ENCODE data around the gene CES5A. TPM values are rescaled to one million over a fixed set of nuclear protein-coding genes. Genes with fewer than 3 reads are reported as not detected.
A peak's percentile ranks its signal among the peaks of the same experiment; 100 is the strongest.
"Not testable (repeated sequence)": the region's sequence is repeated elsewhere in the genome, so short reads cannot be mapped to it uniquely, and the experiment has no call there.

CES5A gene
- total RNA-seq, 1 experiment from 2014 or later, result not detected

DNA sequence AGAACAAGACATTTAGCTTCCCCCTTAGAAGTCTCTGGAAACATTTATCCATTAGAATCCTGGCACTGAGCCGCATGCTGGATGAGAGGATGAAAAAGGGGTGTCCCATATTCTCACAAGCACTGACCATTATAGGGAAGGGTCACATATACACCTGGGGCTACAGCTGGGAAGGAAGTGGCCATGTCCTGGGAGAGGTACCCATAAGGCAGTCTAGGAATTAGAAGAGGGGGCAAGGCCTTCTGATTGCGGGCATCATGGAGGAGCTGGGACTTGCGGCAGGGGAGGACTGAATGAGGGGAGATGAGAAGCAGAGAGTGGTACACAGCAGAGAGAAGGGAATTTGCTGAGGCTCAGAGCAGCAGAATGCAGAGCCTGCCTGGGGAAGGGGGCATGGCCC, 45.9 kb downstream of the CES5A start:
- not testable (repeated sequence) for DNase-seq (ENCODE audit: low read depth)

DNA sequence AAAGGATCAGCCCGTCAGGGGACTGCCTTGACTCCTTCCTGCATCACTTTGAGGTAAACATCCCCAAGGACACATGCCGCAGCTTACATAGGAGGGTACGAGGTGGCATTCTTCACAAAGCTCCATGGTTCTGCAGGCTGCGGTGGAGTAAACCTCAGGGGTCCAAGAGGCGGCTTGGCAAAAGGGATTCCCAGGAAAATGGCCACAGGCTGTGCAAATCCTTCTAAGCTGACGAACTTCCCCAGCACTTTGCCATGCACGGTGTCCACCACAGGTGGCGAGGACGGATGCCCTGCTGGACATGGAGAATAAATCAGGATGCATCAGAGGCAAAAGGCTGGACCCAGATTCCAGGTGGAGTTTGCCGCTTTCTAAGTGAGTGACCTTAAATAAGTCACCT, 46.5 kb downstream of the CES5A start:
- no peak for DNase-seq (ENCODE audit: low read depth)

DNA sequence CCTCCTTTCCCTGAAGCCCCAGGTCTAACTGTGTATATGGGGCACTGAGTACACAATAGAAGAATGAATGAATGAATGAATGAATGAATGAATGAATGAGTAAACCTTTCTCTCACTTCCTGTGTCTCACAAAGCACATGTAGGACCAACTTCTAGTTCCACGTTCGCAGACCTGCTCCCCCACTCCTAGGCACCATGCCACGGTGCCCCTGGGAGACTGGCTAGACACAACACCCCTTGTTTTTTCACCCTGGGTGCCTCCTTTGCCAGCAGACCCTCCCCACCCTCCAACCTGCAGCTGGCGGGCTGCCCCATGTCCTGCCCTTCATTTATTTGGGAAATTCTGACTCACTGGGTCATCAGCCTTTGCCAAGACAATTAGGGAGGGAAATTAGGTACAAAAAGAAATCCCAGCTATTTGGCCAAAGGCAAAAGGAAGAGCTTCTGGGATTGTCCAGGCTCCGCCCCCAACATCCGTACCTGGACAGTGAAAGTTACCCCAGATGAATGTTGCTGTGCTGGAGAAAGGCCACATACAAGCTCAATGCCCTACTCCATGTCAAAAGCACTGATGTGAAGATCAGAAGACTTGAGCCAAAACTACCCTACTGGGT, 50.0 kb downstream of the CES5A start:
- DNase-seq (ENCODE audit: low read depth), result peak; percentile 9

DNA sequence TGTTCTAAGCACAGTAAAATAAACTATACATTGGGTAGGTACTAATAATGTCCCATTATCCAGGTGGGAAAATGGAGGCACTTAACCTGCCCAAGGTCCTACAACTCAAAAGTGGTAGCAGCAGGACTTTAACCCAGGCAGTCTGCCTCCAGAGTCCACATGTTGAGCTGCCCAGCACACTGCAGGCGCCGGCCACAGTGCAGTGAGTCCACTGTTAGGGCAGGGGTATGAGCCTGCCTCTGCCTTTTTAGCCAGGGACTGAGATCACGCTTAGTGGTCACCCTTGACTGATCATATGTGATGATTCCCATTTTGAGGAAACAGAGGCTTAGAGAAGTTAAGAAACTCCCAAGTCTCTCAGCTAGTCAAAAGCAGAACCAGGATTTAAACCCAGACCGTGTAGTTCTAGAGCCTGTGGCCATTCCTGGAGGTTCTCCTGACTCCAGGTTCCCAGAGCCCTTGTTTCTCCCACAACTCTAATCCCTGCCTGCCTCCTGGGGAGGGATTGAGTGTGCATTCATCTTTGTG, 50.6 kb downstream of the CES5A start:
- DNase-seq (ENCODE audit: low read depth), result no peak

DNA sequence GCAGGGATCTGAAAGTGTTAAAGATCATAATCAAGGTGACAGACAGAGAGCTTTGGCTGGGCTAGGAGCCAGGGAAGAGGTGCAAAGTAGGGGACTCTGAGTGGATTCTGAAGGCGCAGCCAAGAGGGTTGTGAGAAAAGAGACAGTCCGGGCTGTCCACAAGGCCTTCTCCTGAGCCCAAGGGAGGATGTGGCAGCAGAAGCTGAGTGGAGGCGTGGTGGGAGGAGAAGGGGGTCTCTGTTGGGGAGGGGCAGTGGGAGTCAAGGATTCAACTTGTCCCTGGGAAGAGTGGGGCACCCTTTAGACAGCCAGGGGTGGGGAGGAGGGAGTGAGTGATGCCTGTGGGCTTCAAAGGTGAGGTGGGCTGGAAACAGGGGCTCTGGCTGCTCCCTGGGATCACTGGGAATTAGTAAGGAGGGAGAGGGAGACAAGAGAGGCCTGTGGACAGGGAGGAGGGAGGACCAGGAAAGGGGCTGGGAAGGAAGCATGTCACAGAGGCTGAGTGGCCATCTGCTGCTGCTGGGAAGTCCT, 52.8 kb downstream of the CES5A start:
- DNase-seq (ENCODE audit: low read depth), result no peak

DNA sequence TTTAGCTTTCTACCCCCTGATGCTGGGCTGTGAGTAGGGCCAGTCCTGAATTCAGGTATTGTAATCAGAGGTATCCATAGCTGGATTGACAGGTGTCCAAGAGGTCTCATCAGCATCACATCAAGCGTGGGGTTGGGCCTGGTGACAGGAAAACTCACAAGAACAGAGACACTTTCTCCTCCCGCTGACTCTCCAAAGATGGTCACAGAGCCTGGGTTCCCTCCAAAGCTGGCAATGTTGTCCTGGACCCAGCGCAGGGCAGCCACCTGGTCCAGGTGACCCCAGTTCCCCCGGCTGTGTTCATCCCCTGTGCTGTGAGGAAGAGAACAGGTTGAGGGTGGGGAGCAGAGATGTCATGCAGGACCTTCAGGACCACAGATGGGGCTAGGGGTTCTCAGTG, 54.0 kb downstream of the CES5A start:
- DNase-seq (ENCODE audit: low read depth), result no peak

DNA sequence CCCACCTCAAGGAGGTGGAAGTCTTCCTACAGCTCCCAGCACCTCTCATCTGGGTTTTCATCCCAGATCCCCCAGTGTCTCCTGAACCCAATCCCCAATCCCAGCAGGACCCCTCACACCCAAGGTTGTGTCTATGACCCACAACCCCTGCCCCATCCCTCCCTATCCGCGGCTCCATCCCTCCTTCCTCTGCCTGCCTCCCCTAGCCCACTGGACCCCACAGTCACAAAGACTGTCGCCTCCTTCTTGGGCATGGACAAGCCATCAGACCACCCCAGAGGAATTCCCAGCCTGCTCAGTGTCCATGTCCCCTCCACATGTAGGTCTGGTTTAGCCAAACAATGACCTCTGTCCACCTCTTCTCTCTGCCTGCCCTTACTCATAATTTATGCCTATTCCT, 54.6 kb downstream of the CES5A start:
- DNase-seq (ENCODE audit: low read depth), result no peak

DNA sequence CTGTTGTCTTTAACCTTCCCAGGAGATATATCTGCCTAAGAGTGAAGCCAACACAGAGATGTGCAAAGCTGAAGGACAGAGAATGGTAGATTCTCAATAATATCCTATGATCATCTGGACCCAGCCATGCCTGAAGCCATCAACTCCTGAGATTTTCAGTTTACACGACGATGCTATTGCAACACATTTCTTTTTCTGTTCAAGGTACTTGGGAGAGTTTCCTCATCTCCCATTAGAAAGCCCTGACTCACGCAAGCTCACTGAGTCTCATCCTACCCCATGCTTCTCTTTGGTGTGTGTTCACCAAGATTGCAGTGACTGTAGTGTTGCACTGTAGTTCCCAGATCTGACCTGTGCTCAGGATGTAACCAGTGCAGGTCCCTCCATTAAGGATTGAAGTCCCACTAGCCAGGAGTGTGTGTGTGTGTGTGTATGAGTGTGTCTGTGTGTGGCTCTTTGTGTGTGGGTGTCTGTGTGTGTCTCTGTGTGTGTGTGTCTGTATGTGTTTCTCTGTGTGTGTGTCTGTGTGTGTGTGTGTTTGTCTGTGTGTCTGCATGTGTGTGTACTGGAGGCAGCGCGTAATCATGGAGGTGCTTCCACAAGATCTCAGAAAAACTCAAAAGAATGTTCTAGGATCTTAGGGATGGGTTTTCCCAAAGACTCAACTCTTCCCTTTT, 57.8 kb downstream of the CES5A start:
- DNase-seq (ENCODE audit: low read depth), result no peak

DNA sequence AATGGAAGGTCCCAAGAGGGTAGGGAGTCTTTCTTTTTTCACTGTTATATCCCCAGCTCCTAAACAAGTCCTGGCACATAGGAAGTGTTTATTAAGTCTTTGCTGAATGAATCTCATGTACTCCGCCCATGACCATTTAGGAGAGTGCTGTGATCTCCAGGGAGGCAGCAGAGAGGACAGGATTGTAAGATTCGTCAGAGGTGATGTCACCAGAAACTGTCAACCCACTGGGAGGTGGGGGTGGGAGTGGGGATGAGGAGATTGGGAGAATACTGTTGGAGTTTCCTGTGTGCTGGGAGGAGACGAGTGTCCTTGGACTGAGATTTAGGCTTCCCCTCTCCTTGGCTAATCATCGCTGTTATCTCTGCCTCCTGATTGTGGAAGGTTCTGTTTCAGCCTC, 59.0 kb downstream of the CES5A start:
- not testable (repeated sequence) for DNase-seq (ENCODE audit: low read depth)

DNA sequence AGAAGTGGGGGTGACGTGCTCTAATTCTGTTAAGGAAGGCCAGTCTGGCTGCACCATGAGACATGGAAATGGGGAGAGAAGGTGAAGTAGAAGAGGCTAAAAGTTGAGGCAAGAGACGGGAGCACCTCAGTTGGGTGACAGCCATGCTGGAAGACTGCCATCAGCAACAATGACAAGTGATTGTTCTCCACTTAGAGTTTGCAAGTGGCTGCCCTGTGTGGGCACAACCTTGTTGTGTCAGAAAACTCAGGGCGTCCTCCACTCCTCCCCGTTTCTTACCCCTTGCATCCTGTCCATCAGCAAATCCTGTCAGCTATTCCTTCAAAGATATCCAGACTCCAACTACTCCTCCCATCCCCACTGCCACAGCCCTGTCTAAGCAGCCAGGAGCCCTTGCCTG, 59.9 kb downstream of the CES5A start:
- DNase-seq (ENCODE audit: low read depth), result no peak

DNA sequence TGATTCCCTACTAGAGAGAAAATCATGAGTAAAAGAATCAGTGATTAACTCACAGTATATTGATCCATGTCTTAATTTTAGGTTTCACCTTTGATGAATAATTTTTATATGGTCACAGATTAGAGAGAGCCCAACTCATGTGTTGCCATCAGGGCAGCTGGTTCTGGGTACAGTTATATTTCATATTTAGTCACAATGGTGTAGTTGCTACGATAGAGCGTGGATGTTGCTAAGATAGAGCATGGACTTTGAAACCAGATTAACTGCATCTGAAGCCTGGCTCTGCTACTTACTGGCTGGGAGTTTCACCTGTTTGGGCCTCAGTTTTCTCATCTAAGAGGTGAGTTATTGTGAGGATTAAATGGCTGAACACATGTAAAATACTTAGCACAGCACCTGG, 61.0 kb downstream of the CES5A start:
- not testable (repeated sequence) for DNase-seq (ENCODE audit: low read depth)

DNA sequence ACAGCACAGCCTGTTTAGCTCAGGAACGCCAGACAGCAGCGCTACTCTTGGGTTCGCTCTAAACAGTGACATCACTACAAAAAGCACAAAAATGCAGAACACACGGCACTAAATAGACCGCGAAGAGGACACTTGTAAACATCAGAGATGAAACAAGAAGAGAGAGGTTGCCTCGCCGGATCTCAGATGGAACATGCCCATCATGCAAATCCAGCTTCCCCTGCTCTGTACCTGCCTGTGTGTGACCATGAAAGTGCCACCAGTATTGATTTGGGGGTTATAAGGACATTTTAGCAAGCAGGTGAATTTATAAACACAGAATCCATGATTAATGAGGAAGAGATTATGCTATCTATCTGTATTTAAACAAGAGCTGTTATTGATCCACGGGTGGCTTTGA, 61.4 kb downstream of the CES5A start:
- DNase-seq (ENCODE audit: low read depth), result not testable (repeated sequence)

DNA sequence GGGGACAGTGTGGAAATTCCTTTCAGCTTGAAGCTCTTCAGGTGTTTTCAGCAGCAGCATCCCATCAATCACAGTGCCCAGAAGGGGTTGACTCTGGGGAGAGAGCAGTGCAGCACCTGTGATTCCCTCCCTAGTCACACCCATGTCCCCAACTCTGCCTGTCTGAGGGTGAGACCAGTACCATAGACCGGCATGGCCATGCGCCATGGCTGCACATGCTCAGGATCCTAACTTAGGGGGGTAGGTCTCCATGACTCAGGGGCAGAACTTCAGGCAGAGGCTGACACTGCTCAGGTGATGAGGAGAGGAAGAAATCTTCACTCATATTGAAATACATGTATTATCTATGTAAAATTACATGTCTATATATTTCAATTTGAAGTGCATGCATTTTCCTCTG, 62.2 kb downstream of the CES5A start:
- no peak for DNase-seq (ENCODE audit: low read depth)

DNA sequence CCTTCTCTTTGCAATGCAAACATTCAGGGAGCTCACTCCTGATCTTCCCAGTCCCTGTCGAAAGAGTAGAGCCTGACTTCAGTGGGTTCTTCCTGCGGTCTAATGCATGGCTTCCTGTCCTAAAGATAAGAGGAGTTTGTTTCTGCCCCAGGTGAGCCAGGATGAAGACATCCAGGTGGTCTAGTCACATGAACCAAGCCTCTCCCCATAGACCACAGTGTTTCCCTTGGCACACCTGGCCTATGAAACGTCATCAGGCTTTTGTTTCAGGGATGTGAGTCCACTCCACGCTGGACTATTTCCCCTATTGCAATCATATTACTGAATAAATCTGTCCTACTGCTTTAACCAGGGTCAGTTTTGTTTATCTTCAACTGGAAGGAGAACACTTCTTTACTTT, 63.4 kb downstream of the CES5A start:
- no peak for DNase-seq (ENCODE audit: low read depth)

DNA sequence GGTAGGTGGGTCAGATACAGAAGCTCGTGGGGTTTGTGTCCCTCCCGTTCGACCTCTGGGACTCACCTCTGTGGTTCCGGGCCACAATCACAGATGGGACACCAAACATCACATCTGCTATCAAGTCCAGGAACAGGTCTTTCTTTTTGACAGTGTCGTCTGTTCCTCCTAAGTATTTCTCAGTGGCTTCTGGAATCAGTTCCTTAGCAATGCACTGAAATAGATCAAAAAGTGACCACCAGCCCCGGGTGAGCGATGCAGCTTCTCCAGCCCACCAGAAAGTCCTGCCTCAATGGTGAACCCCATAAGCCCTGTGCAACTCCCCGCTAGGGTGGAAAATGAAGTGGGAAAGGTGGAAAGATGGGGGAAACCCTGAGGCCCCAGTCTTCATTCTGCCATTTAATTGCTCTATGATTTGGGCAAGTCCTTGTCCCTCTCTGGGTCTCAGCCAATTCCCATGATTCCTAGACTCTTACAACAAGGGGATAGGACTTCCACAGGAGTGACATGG, 64.7 kb downstream of the CES5A start:
- no peak for DNase-seq (ENCODE audit: low read depth)

DNA sequence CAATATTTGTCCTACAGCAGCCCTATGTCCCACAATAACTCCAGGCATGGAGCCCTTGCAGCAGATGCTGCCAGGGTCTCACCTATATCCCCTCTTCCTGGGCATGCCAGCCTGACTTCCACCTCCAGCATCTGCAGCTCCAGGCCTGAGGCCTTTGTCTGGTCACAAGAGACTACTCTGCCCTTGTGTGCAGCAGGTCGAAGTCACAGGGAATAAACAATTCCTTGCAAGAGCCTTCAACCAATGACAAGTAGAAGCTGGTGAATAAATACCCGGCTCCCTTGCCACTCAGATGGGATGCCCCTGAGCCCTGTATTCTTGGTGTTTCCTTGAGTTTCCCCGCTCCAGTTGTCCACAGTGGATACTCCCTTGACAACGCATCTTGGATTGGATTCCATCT, 65.3 kb downstream of the CES5A start:
- DNase-seq (ENCODE audit: low read depth), result no peak

DNA sequence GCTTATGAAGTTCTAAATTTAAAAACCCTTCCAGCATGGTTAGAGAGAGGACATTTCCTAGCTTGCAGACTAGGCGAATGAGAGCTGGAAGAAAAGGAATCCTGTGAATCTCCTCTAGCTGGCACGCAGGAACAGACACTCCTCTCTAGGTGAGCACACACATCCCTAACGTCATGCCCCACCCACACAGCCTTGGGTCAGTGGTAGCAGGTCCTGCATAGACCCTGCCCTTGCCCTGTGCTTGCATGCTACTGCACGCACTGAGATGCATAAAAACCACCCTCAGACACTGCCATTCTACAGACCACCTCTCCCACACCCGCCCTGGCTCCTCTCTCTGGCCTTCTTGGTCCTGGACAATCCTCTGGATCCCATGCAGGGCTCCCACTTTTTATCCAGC, 65.8 kb downstream of the CES5A start:
- no peak for DNase-seq (ENCODE audit: low read depth)

DNA sequence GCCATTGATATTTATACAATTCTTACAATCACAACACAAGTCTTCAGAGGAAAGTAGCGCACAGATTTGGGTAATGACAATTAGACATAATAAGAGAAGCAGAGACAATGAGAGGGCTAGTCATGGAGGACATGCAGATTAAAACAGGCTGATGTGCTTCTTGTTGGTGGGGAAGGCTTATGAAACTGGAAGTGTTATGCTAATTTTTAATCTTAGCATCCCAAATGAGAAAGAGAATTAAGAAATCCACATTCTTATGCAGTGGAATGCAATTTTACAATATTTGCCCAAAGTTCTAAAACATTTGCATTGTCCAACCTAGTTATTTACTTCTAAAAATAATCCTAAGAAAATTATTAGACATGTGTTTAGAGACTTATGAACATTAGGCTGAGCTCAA, 66.9 kb downstream of the CES5A start:
- DNase-seq (ENCODE audit: low read depth), result not testable (repeated sequence)

DNA sequence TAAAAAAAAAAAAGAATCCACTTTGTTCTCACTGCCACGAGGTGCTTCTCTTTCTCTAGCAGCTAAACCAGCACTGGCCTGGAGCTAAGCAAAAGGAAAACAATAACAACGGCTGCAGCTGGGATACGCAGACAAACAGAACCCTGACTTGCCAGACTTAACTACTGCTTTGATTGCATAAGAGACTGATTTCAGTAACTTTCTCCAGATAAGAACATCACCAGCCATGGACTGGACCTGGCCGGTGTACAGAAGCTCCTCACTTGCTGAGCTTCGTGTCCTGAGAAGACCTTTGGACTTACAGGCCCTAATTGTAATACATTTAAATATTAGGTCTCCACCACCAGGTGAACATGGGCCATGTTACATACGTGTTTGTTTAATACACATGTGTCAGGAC, 70.1 kb downstream of the CES5A start:
- not testable (repeated sequence) for DNase-seq (ENCODE audit: low read depth)

DNA sequence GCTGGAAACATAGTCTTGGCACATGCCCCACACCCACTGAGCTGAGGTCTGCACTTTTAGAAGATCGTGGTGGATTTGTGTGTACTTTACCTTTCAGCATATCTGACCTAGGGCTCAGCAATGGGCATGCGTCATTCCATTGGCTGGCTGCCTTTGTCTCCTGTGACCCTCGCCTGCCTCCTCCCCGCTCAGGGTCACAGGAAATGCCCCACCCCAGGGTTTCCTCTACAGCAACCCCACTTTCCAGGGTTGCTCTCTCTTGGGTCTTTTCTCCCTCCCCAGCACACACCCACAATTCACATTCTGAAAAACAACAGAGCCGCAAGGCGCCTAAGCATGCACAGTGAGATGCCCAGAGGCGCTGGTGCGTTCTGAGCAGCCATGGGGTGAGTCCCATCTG, 71.5 kb downstream of the CES5A start:
- DNase-seq (ENCODE audit: low read depth), result not testable (repeated sequence)

Data from M059J (cell line).